Thoracic aorta (tissue), 2 donors: ENCODE results near the gene SEMA6B. TPM values are rescaled to one million over a fixed set of nuclear protein-coding genes. Genes with fewer than 3 reads are reported as not detected.
"Not testable (repeated sequence)": the region's sequence is repeated elsewhere in the genome, so short reads cannot be mapped to it uniquely, and the experiment has no call there.

Source experiments
- ATAC-seq: fragments of 150-250 bp; one replicate; pipeline ENCODE4 v1.8.0; 2017; ENCODE audit warnings: low read depth; ENCODE audit not compliant: insufficient number of reproducible peaks, low FRiP score
- DNase-seq: peaks from one replicate; pipeline ENCODE4 v3.0.0-alpha.2; 2020; ENCODE audit warnings: low spot score
- H3K27ac ChIP-seq, 2 donors: fragments of 200-600 bp; sonication (generic); 1 replicate in 1 of 2; 2 replicates in 1 of 2; pipeline ENCODE4 v1.5.1; 2016; ENCODE audit warnings: mild to moderate bottlenecking in 2 of 2, moderate library complexity in 2 of 2
- H3K27me3 ChIP-seq: fragments of 200-600 bp; sonication (generic); replicated peaks from 2 replicates; pipeline ENCODE4 v1.6.0; 2016; ENCODE audit warnings: mild to moderate bottlenecking; ENCODE audit not compliant: insufficient read depth
- H3K36me3 ChIP-seq: fragments of 200-600 bp; sonication (generic); one replicate; pipeline ENCODE4 v1.5.1; 2016
- H3K4me1 ChIP-seq, 2 donors: fragments of 200-600 bp; sonication (generic); 1 replicate in 1 of 2; 2 replicates in 1 of 2; pipeline versions ENCODE4 v1.5.1 to v1.6.0; 2016; ENCODE audit warnings: low read depth in 2 of 2, mild to moderate bottlenecking in 1 of 2; ENCODE audit not compliant: control insufficient read depth in 1 of 2
- H3K4me3 ChIP-seq: fragments of 200-600 bp; sonication (generic); 2 replicates; pipeline ENCODE4 v1.5.1; 2016; ENCODE audit warnings: mild to moderate bottlenecking
- H3K9me3 ChIP-seq: fragments of 200-600 bp; sonication (generic); 2 replicates; pipeline ENCODE4 v1.5.1; 2016
- total RNA-seq, 2 donors: library from RNA; depleted of rRNA; stranded (reverse); fragments of >200 nt; gene quantifications; one replicate each; pipeline versions ENCODE4 v1.1.0 to v1.2.3, GENCODE V29; 2016
- TF ChIP-seq, protein P1 (sequence below): fragments of 200-600 bp; sonication (generic); IDR thresholded peaks from one replicate; pipeline ENCODE4 v1.5.1; 2019; ENCODE audit warnings: antibody characterized with exemption

Gene SEMA6B
- total RNA-seq, 2 donors from 2014 or later = 3.4 to 17.4 TPM

DNA sequence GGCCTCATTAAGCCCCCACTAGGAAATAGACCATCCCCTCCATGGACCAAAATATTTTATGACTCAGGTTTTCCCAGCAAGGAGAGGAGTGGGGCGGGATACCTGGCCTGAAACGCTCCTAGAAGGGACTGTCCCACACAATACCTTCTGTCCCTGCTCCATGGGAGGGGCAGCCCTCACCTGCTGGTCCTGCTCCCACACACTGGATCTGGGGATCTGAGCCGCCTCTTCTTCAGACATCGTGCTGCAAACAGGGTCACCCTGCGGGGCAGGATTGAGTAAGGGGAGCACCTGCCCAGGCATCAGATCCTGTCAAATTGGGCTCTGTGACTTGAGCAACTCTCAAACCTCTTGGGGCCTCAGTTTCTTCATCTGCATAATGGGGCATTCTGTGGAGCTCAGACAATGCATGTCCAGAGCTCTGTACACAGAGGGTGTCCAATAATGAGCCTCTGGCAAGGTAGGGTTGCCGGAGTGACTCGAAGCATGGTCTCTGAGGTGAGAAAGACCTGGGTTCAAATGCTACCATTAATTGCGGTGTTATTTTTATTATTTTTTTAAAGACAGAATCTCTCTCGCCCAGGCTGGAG, 25.6 kb downstream of the SEMA6B start:
- H3K4me3 ChIP-seq = no peak overlapping the region
- H3K27ac ChIP-seq = no peak overlapping the region
- DNase-seq (no peak), ATAC-seq (no peak)
- no peaks in the 10 kb centered on the region for H3K9me3 ChIP-seq
- TF ChIP-seq, protein P1, sequence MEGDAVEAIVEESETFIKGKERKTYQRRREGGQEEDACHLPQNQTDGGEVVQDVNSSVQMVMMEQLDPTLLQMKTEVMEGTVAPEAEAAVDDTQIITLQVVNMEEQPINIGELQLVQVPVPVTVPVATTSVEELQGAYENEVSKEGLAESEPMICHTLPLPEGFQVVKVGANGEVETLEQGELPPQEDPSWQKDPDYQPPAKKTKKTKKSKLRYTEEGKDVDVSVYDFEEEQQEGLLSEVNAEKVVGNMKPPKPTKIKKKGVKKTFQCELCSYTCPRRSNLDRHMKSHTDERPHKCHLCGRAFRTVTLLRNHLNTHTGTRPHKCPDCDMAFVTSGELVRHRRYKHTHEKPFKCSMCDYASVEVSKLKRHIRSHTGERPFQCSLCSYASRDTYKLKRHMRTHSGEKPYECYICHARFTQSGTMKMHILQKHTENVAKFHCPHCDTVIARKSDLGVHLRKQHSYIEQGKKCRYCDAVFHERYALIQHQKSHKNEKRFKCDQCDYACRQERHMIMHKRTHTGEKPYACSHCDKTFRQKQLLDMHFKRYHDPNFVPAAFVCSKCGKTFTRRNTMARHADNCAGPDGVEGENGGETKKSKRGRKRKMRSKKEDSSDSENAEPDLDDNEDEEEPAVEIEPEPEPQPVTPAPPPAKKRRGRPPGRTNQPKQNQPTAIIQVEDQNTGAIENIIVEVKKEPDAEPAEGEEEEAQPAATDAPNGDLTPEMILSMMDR = no peak
- no peaks in the 10 kb centered on the region for H3K27me3 ChIP-seq
- peaks cover 0 to 11% of the 10 kb centered on the region in 2 donors for H3K4me1 ChIP-seq
- H3K36me3 ChIP-seq = no peaks in the 10 kb centered on the region

DNA sequence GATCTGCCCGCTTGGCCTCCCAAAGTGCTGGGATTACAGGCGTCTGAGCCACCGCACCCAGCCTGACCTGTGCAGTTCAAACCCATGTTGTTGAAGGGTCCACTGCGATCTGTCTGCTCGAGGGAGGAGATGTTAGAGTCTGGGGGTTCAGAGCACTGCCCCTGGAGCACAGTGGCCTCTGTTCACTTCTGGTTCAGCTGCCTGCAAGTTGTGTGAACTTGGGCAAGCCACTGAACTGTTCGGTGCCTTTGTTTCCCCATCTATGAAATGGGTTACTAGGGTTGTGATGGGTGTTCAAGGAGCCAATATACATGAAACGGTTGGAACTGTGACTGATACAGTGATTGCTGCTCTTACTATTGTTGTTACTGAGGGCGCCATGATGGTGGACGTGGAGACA, 26.1 kb downstream of the SEMA6B start:
- Histone ChIP-seq H3K36me3 (no peaks in the 10 kb centered on the region), H3K9me3 (no peaks in the 10 kb centered on the region), H3K4me1 (peaks cover 0 to 11% of the 10 kb centered on the region in 2 donors), H3K27me3 (no peaks in the 10 kb centered on the region), H3K27ac (no peak overlapping the region), H3K4me3 (no peak overlapping the region)
- TF ChIP-seq, protein P1 = no peak
- no peak for ATAC-seq
- DNase-seq = no peak

DNA sequence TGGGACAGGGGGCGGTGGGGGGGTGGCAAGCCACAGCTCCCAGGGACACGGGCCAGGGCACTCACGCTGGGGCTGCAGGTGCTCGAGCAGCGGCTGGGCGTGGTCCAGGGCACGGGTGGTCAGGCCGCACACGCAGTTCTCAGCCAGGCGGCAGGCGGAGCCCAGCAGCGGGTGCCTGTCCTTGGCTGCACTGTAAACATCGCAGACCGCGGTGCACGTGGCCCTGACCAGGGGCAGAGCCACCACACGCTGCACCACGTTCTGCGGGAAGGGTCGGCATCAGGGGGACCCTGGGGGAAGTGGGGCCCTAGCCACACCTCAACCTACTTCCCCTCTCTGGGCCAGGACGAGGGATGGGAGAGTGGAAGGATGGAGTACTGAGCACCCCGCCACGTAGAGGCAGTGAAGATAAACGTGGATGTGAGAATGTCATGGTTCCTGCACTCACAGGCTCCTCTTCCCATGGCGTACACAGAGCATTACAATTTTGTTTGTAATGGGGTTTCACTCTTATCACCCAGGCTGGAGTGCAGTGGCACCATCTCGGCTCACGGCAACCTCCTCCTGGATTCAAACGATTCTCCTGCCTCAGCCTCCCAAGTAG, 27.8 kb downstream of the SEMA6B start:
- Histone ChIP-seq H3K4me1 (peaks cover 0 to 11% of the 10 kb centered on the region in 2 donors), H3K27me3 (no peaks in the 10 kb centered on the region), H3K27ac (no peak overlapping the region), H3K36me3 (no peaks in the 10 kb centered on the region), H3K4me3 (no peak overlapping the region), H3K9me3 (no peaks in the 10 kb centered on the region)
- DNase-seq (no peak), ATAC-seq (no peak)
- TF ChIP-seq, protein P1 = no peak

DNA sequence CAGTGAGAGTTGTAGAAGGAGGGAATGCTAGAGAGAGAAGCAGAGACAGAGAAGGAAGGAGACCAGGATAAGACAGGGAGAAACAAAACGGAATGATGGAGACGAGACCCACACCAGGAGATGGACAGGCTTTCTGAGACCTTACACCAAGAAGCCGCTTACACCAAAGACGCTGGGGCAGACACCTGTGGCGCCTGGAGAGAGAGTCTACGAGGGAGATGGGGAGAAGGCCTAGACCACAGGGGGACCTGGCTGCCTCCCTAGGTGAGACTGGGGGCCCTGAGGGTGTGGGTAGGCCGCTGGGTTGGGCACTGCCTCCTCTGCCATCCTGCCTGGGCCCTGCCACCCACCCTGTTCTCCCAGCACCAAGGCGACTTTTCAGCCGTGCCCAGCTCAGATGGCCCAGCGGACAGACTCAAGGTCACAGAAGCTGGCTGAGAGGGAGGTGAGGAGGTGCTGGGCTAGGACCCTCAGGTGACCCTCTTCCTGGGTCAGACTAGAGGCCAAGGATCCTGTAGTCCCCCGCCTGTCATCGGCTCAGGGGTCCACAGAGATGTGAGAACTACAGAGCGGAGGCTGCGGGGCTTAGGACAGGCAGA, 29.5 kb downstream of the SEMA6B start:
- H3K36me3 ChIP-seq = no peaks in the 10 kb centered on the region
- H3K4me1 ChIP-seq = peaks cover 0 to 4% of the 10 kb centered on the region in 2 donors
- DNase-seq = no peak
- H3K4me3 ChIP-seq = no peak overlapping the region
- H3K27me3 ChIP-seq = no peaks in the 10 kb centered on the region
- TF ChIP-seq, protein P1 = no peak
- H3K9me3 ChIP-seq = no peaks in the 10 kb centered on the region
- H3K27ac ChIP-seq = no peak overlapping the region
- ATAC-seq = no peak

DNA sequence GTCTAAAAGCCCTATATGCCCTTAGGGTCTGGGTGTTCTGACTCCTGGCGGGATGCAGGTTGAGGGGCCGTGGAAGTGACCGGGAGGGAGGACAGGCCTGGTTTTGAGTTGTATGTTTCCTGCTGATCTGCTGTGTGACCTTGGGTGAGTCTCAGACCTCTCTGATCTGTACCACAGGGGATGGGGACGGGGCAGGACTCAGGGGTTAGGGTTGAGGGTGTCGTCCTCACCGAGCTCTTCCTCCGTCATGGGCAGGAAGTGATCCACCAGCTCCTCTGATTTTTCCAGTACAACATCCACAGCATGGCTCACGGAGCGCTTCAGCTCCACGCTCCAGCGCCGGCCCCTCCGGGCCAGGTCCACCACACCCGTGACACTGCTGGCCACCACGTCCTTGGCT, 30.6 kb downstream of the SEMA6B start:
- DNase-seq (no peak), ATAC-seq (no peak)
- H3K4me3 ChIP-seq = no peak overlapping the region
- no peaks in the 10 kb centered on the region for H3K4me1 ChIP-seq
- TF ChIP-seq, protein P1 = no peak
- no peaks in the 10 kb centered on the region for H3K36me3 ChIP-seq
- no peaks in the 10 kb centered on the region for H3K27me3 ChIP-seq
- no peaks in the 10 kb centered on the region for H3K9me3 ChIP-seq
- no peak overlapping the region for H3K27ac ChIP-seq

DNA sequence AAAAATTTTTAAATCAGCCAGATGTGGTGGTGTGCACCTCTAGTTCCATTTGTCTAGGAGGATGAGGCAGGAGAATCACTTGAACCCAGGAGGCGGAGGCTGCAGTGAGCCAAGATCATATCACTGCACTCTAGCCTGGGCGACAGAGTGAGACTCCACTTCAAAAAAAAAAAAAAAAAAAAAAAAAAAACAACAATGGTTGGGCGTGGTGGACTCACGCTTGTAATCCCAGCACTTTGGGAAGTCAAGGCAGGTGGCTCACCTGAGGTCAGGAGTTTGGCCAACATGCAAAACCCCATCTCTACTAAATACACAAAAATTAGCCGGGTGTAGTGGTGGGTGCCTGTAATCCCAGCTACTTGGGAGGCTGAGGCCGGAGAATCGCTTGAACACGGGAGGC, 32.1 kb downstream of the SEMA6B start:
- not testable (repeated sequence) for H3K36me3 ChIP-seq, H3K9me3 ChIP-seq, DNase-seq, H3K27me3 ChIP-seq, ATAC-seq, H3K27ac ChIP-seq, H3K4me1 ChIP-seq, H3K4me3 ChIP-seq
